Astrocyte (in vitro differentiated cells and primary cell): ENCODE results near the gene CLMN. TPM values are rescaled to one million over a fixed set of nuclear protein-coding genes. Genes with fewer than 3 reads are reported as not detected.

ENCODE experiments used
- DNase-seq: peaks from one replicate; pipeline ENCODE4 v3.0.0-alpha.2; 2010; ENCODE audit warnings: low read depth
- FAIRE-seq: peaks from 2 replicates; lab custom pipeline; 2011; peaks lifted over from hg19 to GRCh38; lab: Jason Lieb, UNC
- H2AFZ ChIP-seq: 2 replicates; pipeline ENCODE4 v1.6.0; 2012; ENCODE audit warnings: low read depth, low read length, inconsistent platforms
- H3K27ac ChIP-seq: 2 replicates; pipeline ENCODE4 v1.5.1; 2011; ENCODE audit warnings: low read depth, low read length, inconsistent platforms
- H3K27me3 ChIP-seq: 2 replicates; pipeline ENCODE4 v1.6.0; 2011; ENCODE audit warnings: low read length, inconsistent platforms; ENCODE audit not compliant: insufficient read depth
- H3K36me3 ChIP-seq: 2 replicates; pipeline ENCODE4 v1.5.1; 2011; ENCODE audit warnings: low read length, inconsistent platforms; ENCODE audit not compliant: insufficient read depth
- H3K4me1 ChIP-seq: 2 replicates; pipeline ENCODE4 v1.5.1; 2011; ENCODE audit warnings: low read length, inconsistent platforms; ENCODE audit not compliant: insufficient read depth
- H3K4me2 ChIP-seq: 2 replicates; pipeline ENCODE4 v1.6.0; 2012; ENCODE audit warnings: low read length, inconsistent platforms
- H3K4me3 ChIP-seq: 2 replicates; pipeline ENCODE4 v1.5.1; 2011; ENCODE audit warnings: low read depth, mild to moderate bottlenecking, low read length, inconsistent platforms; ENCODE audit not compliant: insufficient read depth
- H3K79me2 ChIP-seq: 2 replicates; pipeline ENCODE4 v1.6.0; 2012; ENCODE audit warnings: mild to moderate bottlenecking, low read length, inconsistent platforms; ENCODE audit not compliant: insufficient read depth
- H3K9ac ChIP-seq: 2 replicates; pipeline ENCODE4 v1.6.0; 2012; ENCODE audit warnings: mild to moderate bottlenecking, low read length, inconsistent platforms
- H3K9me3 ChIP-seq: 2 replicates; pipeline ENCODE4 v1.5.1; 2012; ENCODE audit warnings: low read depth, mild to moderate bottlenecking, low read length, inconsistent platforms; ENCODE audit not compliant: insufficient read depth
- H4K20me1 ChIP-seq: 2 replicates; pipeline ENCODE4 v1.6.0; 2012; ENCODE audit warnings: low read length, inconsistent platforms; ENCODE audit not compliant: insufficient read depth
- H3K27ac Mint-ChIP-seq: one replicate; pipeline ENCODE4 v1.8.0; 2021; ENCODE audit warnings: mild to moderate bottlenecking, mixed read lengths; ENCODE audit not compliant: unreplicated experiment
- H3K27me3 Mint-ChIP-seq: one replicate; pipeline ENCODE4 v1.8.0; 2021; ENCODE audit warnings: low read depth, mixed read lengths; ENCODE audit not compliant: unreplicated experiment
- H3K36me3 Mint-ChIP-seq: one replicate; pipeline ENCODE4 v1.8.0; 2021; ENCODE audit warnings: low read depth, mixed read lengths; ENCODE audit not compliant: unreplicated experiment
- H3K4me1 Mint-ChIP-seq: one replicate; pipeline ENCODE4 v1.8.0; 2021; ENCODE audit warnings: low read depth, mixed read lengths; ENCODE audit not compliant: unreplicated experiment
- H3K4me3 Mint-ChIP-seq: one replicate; pipeline ENCODE4 v1.8.0; 2021; ENCODE audit warnings: mild to moderate bottlenecking, moderate library complexity, mixed read lengths; ENCODE audit not compliant: unreplicated experiment
- H3K9me3 Mint-ChIP-seq: one replicate; pipeline ENCODE4 v1.8.0; 2021; ENCODE audit warnings: mild to moderate bottlenecking, mixed read lengths; ENCODE audit not compliant: unreplicated experiment
- EZH2 ChIP-seq: IDR thresholded peaks from 2 replicates; pipeline ENCODE4 v1.6.1; 2012; ENCODE audit warnings: mild to moderate bottlenecking, low read length, inconsistent platforms; ENCODE audit not compliant: insufficient read depth
- total RNA-seq: library from RNA; stranded (reverse); gene quantifications from 2 replicates; pipeline ENCODE4 v1.2.1, GENCODE V29; 2021
- TF ChIP-seq, protein P1 (sequence below): IDR thresholded peaks from 2 replicates; pipeline ENCODE4 v1.5.1; 2011; ENCODE audit warnings: low read depth, mild to moderate bottlenecking, inconsistent platforms, low read length, moderate library complexity; ENCODE audit not compliant: insufficient read depth

Gene CLMN
- total RNA-seq, 1 donor from 2014 or later: 14.0 TPM

DNA sequence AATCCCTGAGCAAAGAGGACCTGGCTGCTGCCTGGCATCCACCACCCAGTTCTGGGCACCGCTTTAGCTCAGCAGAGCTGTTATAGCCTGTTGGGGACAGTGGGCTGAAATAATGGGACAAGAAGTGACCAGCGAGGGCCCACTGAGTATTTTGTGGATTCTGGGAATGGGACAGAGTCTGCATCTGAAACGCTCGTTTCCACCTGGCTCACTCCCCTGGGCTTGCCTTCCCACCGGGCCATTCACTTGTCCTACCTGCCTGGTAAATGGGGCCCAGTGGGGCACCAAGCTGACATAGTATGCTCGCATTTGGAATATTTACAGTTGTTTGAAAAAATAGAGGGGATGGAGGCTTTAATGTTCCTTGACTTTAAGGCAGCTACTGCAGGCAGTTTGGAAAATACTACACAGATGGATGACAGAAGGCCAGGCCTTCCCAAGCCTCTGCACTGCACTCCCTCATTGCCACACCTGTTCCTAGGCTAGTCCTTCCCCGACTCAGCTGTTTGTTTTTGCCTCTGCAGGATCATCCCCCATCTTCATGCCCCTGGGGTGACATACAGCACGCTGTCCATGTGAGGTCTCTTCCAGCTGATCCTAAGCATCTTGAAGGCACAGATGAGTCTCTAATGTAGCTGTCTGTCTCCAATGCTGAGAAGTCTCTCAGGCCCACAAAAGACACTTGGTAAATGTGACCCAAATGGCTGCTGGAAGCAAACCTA is 101.1 kb downstream of the CLMN start:
- Histone ChIP-seq H2AFZ (no peak overlapping the region), H3K27ac (no peak overlapping the region), H3K27me3 (no peaks in the 10 kb centered on the region), H3K79me2 (no peaks in the 10 kb centered on the region), H3K4me2 (no peak overlapping the region), H3K4me3 (no peak overlapping the region), H4K20me1 (no peaks in the 10 kb centered on the region), H3K4me1 (peaks cover 24% of the 10 kb centered on the region), H3K9ac (no peak overlapping the region), H3K9me3 (no peaks in the 10 kb centered on the region), H3K36me3 (no peaks in the 10 kb centered on the region)
- Mint-ChIP-seq H3K27me3 (peaks cover 2% of the 10 kb centered on the region), H3K4me1 (peaks cover 52% of the 10 kb centered on the region), H3K27ac (no peak overlapping the region), H3K9me3 (peaks cover 1% of the 10 kb centered on the region), H3K36me3 (peaks cover 4% of the 10 kb centered on the region), H3K4me3 (no peak overlapping the region)
- FAIRE-seq (no peak), DNase-seq (no peak)
- TF ChIP-seq EZH2: no peak
- TF ChIP-seq, protein P1, sequence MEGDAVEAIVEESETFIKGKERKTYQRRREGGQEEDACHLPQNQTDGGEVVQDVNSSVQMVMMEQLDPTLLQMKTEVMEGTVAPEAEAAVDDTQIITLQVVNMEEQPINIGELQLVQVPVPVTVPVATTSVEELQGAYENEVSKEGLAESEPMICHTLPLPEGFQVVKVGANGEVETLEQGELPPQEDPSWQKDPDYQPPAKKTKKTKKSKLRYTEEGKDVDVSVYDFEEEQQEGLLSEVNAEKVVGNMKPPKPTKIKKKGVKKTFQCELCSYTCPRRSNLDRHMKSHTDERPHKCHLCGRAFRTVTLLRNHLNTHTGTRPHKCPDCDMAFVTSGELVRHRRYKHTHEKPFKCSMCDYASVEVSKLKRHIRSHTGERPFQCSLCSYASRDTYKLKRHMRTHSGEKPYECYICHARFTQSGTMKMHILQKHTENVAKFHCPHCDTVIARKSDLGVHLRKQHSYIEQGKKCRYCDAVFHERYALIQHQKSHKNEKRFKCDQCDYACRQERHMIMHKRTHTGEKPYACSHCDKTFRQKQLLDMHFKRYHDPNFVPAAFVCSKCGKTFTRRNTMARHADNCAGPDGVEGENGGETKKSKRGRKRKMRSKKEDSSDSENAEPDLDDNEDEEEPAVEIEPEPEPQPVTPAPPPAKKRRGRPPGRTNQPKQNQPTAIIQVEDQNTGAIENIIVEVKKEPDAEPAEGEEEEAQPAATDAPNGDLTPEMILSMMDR: no peak

DNA sequence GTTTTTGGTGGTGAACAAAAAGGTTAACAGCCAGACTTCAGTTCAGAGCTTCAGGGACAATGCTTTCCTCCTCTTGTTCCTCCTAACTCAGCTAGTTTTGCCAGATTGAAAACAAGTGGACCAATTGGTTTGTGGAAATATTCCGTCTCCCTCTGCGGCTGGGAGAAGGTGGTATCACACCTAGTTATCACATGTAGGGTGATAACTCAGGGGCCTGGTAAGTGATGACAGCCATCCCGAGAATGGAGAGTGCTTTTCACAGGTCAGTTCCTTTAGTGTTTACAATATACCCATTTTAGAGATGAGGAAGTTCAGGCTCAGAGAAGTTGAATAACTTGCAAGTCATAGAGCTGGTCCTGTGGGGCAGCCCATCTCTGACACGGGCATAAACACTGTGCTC is 101.7 kb downstream of the CLMN start:
- peaks cover 4% of the 10 kb centered on the region for H3K36me3 Mint-ChIP-seq
- no peak for TF ChIP-seq EZH2
- TF ChIP-seq, protein P1: no peak
- Histone ChIP-seq H3K27me3 (no peaks in the 10 kb centered on the region), H4K20me1 (no peaks in the 10 kb centered on the region), H3K27ac (no peak overlapping the region), H3K36me3 (no peaks in the 10 kb centered on the region), H2AFZ (no peak overlapping the region), H3K4me3 (no peak overlapping the region), H3K79me2 (no peaks in the 10 kb centered on the region), H3K9ac (no peak overlapping the region), H3K4me2 (no peak overlapping the region), H3K9me3 (no peaks in the 10 kb centered on the region), H3K4me1 (peaks cover 24% of the 10 kb centered on the region)
- peaks cover 50% of the 10 kb centered on the region for H3K4me1 Mint-ChIP-seq
- FAIRE-seq: no peak
- H3K4me3 Mint-ChIP-seq: no peak overlapping the region
- no peak for DNase-seq
- H3K27me3 Mint-ChIP-seq: peaks cover 2% of the 10 kb centered on the region
- no peak overlapping the region for H3K27ac Mint-ChIP-seq
- H3K9me3 Mint-ChIP-seq: peaks cover 5% of the 10 kb centered on the region

DNA sequence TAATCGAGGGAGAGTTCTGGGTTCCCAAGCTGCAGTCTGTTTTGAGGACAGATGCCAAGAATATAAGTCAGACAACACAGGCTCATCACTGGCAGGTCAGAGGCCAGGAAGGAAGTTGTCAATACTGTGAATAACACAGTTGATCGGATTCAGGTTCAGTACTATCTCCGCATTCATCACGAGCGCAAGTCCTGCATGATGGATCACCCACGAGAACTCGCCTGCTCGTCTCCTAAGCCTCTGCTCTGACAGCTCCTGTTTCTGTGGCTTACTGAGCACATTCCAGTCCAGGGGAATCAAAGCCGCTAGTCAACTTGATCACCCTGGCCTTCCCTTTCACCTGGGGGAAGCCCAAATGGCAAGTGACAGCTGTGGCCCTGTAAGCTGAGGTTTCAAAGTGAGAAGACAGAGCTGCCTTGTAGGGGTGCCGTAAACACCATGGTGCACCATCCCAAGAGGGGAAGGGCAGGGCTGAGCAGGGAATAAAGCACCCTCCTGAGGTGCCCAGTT is 102.3 kb downstream of the CLMN start:
- H3K27ac ChIP-seq: no peak overlapping the region
- Mint-ChIP-seq H3K27me3 (peaks cover 2% of the 10 kb centered on the region), H3K4me3 (no peak overlapping the region), H3K4me1 (peaks cover 44% of the 10 kb centered on the region), H3K36me3 (peaks cover 4% of the 10 kb centered on the region), H3K27ac (no peak overlapping the region), H3K9me3 (peaks cover 9% of the 10 kb centered on the region)
- H3K36me3 ChIP-seq: no peaks in the 10 kb centered on the region
- no peak for TF ChIP-seq EZH2
- TF ChIP-seq, protein P1: no peak
- no peaks in the 10 kb centered on the region for H3K27me3 ChIP-seq
- H3K4me2 ChIP-seq: no peak overlapping the region
- H3K9ac ChIP-seq: no peak overlapping the region
- H3K79me2 ChIP-seq: no peaks in the 10 kb centered on the region
- peaks cover 21% of the 10 kb centered on the region for H3K4me1 ChIP-seq
- H3K4me3 ChIP-seq: no peak overlapping the region
- H4K20me1 ChIP-seq: no peaks in the 10 kb centered on the region
- H2AFZ ChIP-seq: no peak overlapping the region
- FAIRE-seq: no peak
- no peak for DNase-seq
- no peaks in the 10 kb centered on the region for H3K9me3 ChIP-seq
